ENCODE data around the gene OGG1.

OGG1 gene

GRCh38 chr3:9749645-9750555, at the start of gene OGG1:
Gene OGG1 (plus strand): TSS chr3:9749952. CDS start chr3:9750287, 335 bp downstream.
- in situ Hi-C loops (cut with MboI; ENCODE audit: low sequenced_read_pairs), result no loop called here

GRCh38 chr3:9700536-9700935, 49.2 kb upstream of the OGG1 start:
- in situ Hi-C loops (cut with MboI; ENCODE audit: low sequenced_read_pairs), result no loop called here

GRCh38 chr3:9701006-9701405, 48.7 kb upstream of the OGG1 start:
- in situ Hi-C loops (cut with MboI; ENCODE audit: low sequenced_read_pairs), result no loop called here

GRCh38 chr3:9701711-9702110, 48.0 kb upstream of the OGG1 start:
- in situ Hi-C loops (cut with MboI; ENCODE audit: low sequenced_read_pairs), result no loop called here

- in situ Hi-C loops (cut with MboI; ENCODE audit: low sequenced_read_pairs), result no loop called here
Measured at GRCh38 chr3:9703240-9703639, 46.5 kb upstream of the OGG1 start.

- in situ Hi-C loops (cut with MboI; ENCODE audit: low sequenced_read_pairs), result no loop called here
Measured at GRCh38 chr3:9703736-9704346, 45.9 kb upstream of the OGG1 start, which contains the start of gene CPNE9. Gene CPNE9 (plus strand): TSS chr3:9703833. CDS start chr3:9703997, 164 bp downstream.

GRCh38 chr3:9704347-9705322, 45.1 kb upstream of the OGG1 start:
- in situ Hi-C loops (cut with MboI; ENCODE audit: low sequenced_read_pairs), result no loop called here

GRCh38 chr3:9710174-9710739, 39.5 kb upstream of the OGG1 start:
- in situ Hi-C loops (cut with MboI; ENCODE audit: low sequenced_read_pairs), result no loop called here

- in situ Hi-C loops (cut with MboI; ENCODE audit: low sequenced_read_pairs), result no loop called here
Measured at GRCh38 chr3:9712415-9712814, 37.3 kb upstream of the OGG1 start.

GRCh38 chr3:9713142-9713541, 36.6 kb upstream of the OGG1 start:
- in situ Hi-C loops (cut with MboI; ENCODE audit: low sequenced_read_pairs), result no loop called here

GRCh38 chr3:9715136-9715535, 34.6 kb upstream of the OGG1 start:
- in situ Hi-C loops (cut with MboI; ENCODE audit: low sequenced_read_pairs), result no loop called here

GRCh38 chr3:9715764-9716437, 33.9 kb upstream of the OGG1 start:
- in situ Hi-C loops (cut with MboI; ENCODE audit: low sequenced_read_pairs), result no loop called here

- in situ Hi-C loops (cut with MboI; ENCODE audit: low sequenced_read_pairs), result no loop called here
Measured at GRCh38 chr3:9716801-9717555, 32.8 kb upstream of the OGG1 start.

GRCh38 chr3:9717563-9717962, 32.2 kb upstream of the OGG1 start:
- in situ Hi-C loops (cut with MboI; ENCODE audit: low sequenced_read_pairs), result no loop called here

- in situ Hi-C loops (cut with MboI; ENCODE audit: low sequenced_read_pairs), result no loop called here
Measured at GRCh38 chr3:9718118-9718517, 31.6 kb upstream of the OGG1 start.

- in situ Hi-C loops (cut with MboI; ENCODE audit: low sequenced_read_pairs), result no loop called here
Measured at GRCh38 chr3:9721015-9721699, 28.6 kb upstream of the OGG1 start.

GRCh38 chr3:9721700-9722060, 28.1 kb upstream of the OGG1 start:
- in situ Hi-C loops (cut with MboI; ENCODE audit: low sequenced_read_pairs), result no loop called here

GRCh38 chr3:9725775-9726515, 23.8 kb upstream of the OGG1 start:
- in situ Hi-C loops (cut with MboI; ENCODE audit: low sequenced_read_pairs), result no loop called here
